Measurements from ENCODE around the gene ZNF775.

GRCh38 chr7:150435047-150435389 is 55.9 kb downstream of the ZNF775 start:
- TF ChIP-seq RAD21 (IDR thresholded peaks at IDR 0.05; ENCODE audit: low read depth): no peak
- no peak for TF ChIP-seq YY1 (IDR thresholded peaks at IDR 0.05; ENCODE audit: low read depth)
- TF ChIP-seq CREB1 (IDR thresholded peaks at IDR 0.05; ENCODE audit: low read depth): no peak
- TF ChIP-seq TEAD4 (IDR thresholded peaks at IDR 0.05): no peak
- no peak for TF ChIP-seq EP300 (IDR thresholded peaks at IDR 0.05; ENCODE audit: borderline replicate concordance)
- no peak for TF ChIP-seq NFIC (IDR thresholded peaks at IDR 0.05)

Data from Ishikawa (cell line).